ENCODE results near the gene KIAA1210. TPM values are rescaled to one million over a fixed set of nuclear protein-coding genes. Genes with fewer than 3 reads are reported as not detected.

KIAA1210 gene
- total and polyA plus RNA-seq, 4 donors: 0.20 TPM; not detected in 3

GRCh38 chrX:119121341-119121740, 6.3 kb downstream of the KIAA1210 start:
- no peak for TF ChIP-seq CTCF (IDR thresholded peaks at IDR 0.05; ENCODE audit: control extremely low read depth, extremely low read depth)
- H3K9me3 ChIP-seq (ENCODE audit: control insufficient read depth in 4 of 4, insufficient read depth in 3 of 4, low read length in 3 of 4): no peaks in the 10 kb centered on the region
- DNase-seq: peak; percentile 77 to 94 (median 91)
- peaks cover 0 to 8% (median 0%) of the 10 kb centered on the region in 5 donors for H3K4me1 ChIP-seq (ENCODE audit: control insufficient read depth in 5 of 5, insufficient read depth in 5 of 5, low read length in 5 of 5)
- H3K27me3 ChIP-seq (ENCODE audit: control insufficient read depth in 3 of 3, insufficient read depth in 3 of 3, low read length in 2 of 3): peaks cover 0 to 2% (median 0%) of the 10 kb centered on the region in 3 donors
- 69 to 86% methylated on average over 1 of the region's 1 CpG for WGBS, 2 donors
- no peak for ATAC-seq (ENCODE audit: insufficient read depth, low FRiP score)
- no peak overlapping the region for H3K27ac ChIP-seq (ENCODE audit: low read depth in 1 of 2, low read length in 1 of 2)
- H3K4me3 ChIP-seq: no peak overlapping the region
- H3K9ac ChIP-seq (ENCODE audit: insufficient read depth in 1 of 2, low read length in 2 of 2): no peak overlapping the region
- no peaks in the 10 kb centered on the region for H3K36me3 ChIP-seq (ENCODE audit: control insufficient read depth in 4 of 4, insufficient read depth in 4 of 4, low read length in 4 of 4)

- peaks cover 0 to 5% (median 4%) of the 10 kb centered on the region in 3 donors for H3K27me3 ChIP-seq (ENCODE audit: control insufficient read depth in 3 of 3, insufficient read depth in 3 of 3, low read length in 2 of 3)
- H3K27ac ChIP-seq (ENCODE audit: low read depth in 1 of 2, low read length in 1 of 2): no peak overlapping the region
- no peaks in the 10 kb centered on the region for H3K36me3 ChIP-seq (ENCODE audit: control insufficient read depth in 4 of 4, insufficient read depth in 4 of 4, low read length in 4 of 4)
- ATAC-seq (ENCODE audit: insufficient read depth, low FRiP score) (no peak), DNase-seq (peak; percentile 65 to 72 (median 71))
- H3K4me3 ChIP-seq: no peak overlapping the region
- WGBS, 2 donors: 10 to 15% methylated on average over 6 of the region's 6 CpGs
- TF ChIP-seq CTCF (IDR thresholded peaks at IDR 0.05; ENCODE audit: control extremely low read depth, extremely low read depth): peak; percentile 53
- H3K9ac ChIP-seq (ENCODE audit: insufficient read depth in 1 of 2, low read length in 2 of 2): no peak overlapping the region
- peaks cover 0 to 8% (median 0%) of the 10 kb centered on the region in 5 donors for H3K4me1 ChIP-seq (ENCODE audit: control insufficient read depth in 5 of 5, insufficient read depth in 5 of 5, low read length in 5 of 5)
- no peaks in the 10 kb centered on the region for H3K9me3 ChIP-seq (ENCODE audit: control insufficient read depth in 4 of 4, insufficient read depth in 3 of 4, low read length in 3 of 4)
These were observed 8.7 kb downstream of the KIAA1210 start for GRCh38 chrX:119118780-119119395.

DNA sequence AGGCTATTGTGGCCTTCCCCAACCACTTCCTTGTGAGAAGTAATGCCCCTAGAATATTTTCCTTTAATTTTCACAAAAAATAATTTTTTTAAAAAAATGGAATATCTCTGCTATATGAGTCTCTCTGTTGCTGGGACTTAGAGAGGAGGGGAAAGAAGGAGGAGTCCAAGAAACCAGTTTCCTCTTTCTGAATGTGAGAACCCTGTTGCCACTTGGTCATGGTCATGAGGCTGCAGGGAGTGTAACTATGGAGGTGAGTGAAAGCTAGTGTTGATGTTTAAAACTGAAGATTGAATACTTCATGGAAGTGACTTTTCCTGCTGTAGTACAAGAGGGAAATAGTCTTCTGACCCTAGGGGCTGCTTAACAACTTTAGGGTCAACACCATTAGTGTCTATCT, 20.4 kb downstream of the KIAA1210 start:
- H3K4me1 ChIP-seq (ENCODE audit: control insufficient read depth in 5 of 5, insufficient read depth in 5 of 5, low read length in 5 of 5): no peaks in the 10 kb centered on the region
- TF ChIP-seq CTCF (IDR thresholded peaks at IDR 0.05; ENCODE audit: control extremely low read depth, extremely low read depth): no peak
- H3K27me3 ChIP-seq (ENCODE audit: control insufficient read depth in 3 of 3, insufficient read depth in 3 of 3, low read length in 2 of 3): peaks cover 0 to 3% (median 2%) of the 10 kb centered on the region in 3 donors
- H3K9ac ChIP-seq (ENCODE audit: insufficient read depth in 1 of 2, low read length in 2 of 2): no peak overlapping the region
- ATAC-seq (ENCODE audit: insufficient read depth, low FRiP score): no peak
- H3K4me3 ChIP-seq: no peak overlapping the region
- DNase-seq: no peak
- H3K36me3 ChIP-seq (ENCODE audit: control insufficient read depth in 4 of 4, insufficient read depth in 4 of 4, low read length in 4 of 4): no peaks in the 10 kb centered on the region
- H3K9me3 ChIP-seq (ENCODE audit: control insufficient read depth in 4 of 4, insufficient read depth in 3 of 4, low read length in 3 of 4): no peaks in the 10 kb centered on the region
- H3K27ac ChIP-seq (ENCODE audit: low read depth in 1 of 2, low read length in 1 of 2): no peak overlapping the region

- Histone ChIP-seq H3K9ac (ENCODE audit: insufficient read depth in 1 of 2, low read length in 2 of 2) (no peak overlapping the region), H3K27ac (ENCODE audit: low read depth in 1 of 2, low read length in 1 of 2) (no peak overlapping the region), H3K4me3 (no peak overlapping the region), H3K4me1 (ENCODE audit: control insufficient read depth in 5 of 5, insufficient read depth in 5 of 5, low read length in 5 of 5) (no peaks in the 10 kb centered on the region), H3K36me3 (ENCODE audit: control insufficient read depth in 4 of 4, insufficient read depth in 4 of 4, low read length in 4 of 4) (no peaks in the 10 kb centered on the region), H3K9me3 (ENCODE audit: control insufficient read depth in 4 of 4, insufficient read depth in 3 of 4, low read length in 3 of 4) (no peaks in the 10 kb centered on the region), H3K27me3 (ENCODE audit: control insufficient read depth in 3 of 3, insufficient read depth in 3 of 3, low read length in 2 of 3) (peaks cover 0 to 3% (median 2%) of the 10 kb centered on the region in 3 donors)
- no peak for TF ChIP-seq CTCF (IDR thresholded peaks at IDR 0.05; ENCODE audit: control extremely low read depth, extremely low read depth)
- no peak for DNase-seq
- no peak for ATAC-seq (ENCODE audit: insufficient read depth, low FRiP score)
These were observed 21.8 kb downstream of the KIAA1210 start for GRCh38 chrX:119105826-119106225.

Measured in lung (tissue), 12 donors.